Measurements from ENCODE around the gene WNT8A.
A peak's percentile ranks its signal among the peaks of the same experiment; 100 is the strongest.

The WNT8A gene, protein sequence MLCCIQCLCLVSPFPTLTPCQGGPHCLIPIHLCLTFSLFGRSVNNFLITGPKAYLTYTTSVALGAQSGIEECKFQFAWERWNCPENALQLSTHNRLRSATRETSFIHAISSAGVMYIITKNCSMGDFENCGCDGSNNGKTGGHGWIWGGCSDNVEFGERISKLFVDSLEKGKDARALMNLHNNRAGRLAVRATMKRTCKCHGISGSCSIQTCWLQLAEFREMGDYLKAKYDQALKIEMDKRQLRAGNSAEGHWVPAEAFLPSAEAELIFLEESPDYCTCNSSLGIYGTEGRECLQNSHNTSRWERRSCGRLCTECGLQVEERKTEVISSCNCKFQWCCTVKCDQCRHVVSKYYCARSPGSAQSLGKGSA

DNA sequence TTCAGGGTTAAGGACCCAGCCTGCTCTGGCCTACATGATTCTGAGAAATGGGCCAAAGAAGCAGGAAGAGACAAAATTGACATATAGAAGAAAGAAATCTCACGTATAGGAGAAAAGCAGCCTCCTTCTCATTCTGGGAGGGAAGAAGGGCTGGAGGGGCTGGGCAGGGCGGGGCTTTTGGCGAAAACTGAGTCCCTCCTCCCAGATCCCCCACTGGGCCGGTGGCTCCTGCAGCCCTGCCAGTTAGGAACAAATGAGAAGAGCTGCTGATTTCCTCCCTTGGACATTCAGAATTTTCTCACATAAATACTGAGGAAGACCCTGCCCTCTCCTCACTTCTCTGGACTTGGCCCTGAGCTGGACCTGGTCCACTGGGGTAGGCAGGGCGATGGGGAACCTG lies at the start of gene WNT8A:
Gene WNT8A, plus strand, starts transcription at position 332 of the 400 bp plus-strand sequence. CDS start 95 bp downstream, outside the sequence.
- Histone ChIP-seq H3K27ac (ENCODE audit: low read length) (no peak within 1 kb of the TSS), H3K36me3 (ENCODE audit: insufficient read depth, low read length) (no peaks in the 10 kb centered on the region), H3K79me2 (ENCODE audit: insufficient read depth, low read length) (no peaks in the 10 kb centered on the region), H4K20me1 (ENCODE audit: insufficient read depth, low read length) (no peaks in the 10 kb centered on the region), H2AFZ (ENCODE audit: low read depth, low read length) (peak within 1 kb of the TSS; percentile 51), H3K27me3 (ENCODE audit: insufficient read depth, low read length, poor library complexity) (no peaks in the 10 kb centered on the region), H3K9ac (ENCODE audit: low read depth, low read length) (no peak within 1 kb of the TSS), H3K9me3 (ENCODE audit: insufficient read depth, low read length, severe bottlenecking) (no peaks in the 10 kb centered on the region), H3K4me1 (ENCODE audit: insufficient read depth, low read length) (peaks cover 24% of the 10 kb centered on the region), H3K4me3 (ENCODE audit: low read depth in 1 of 2, low read length in 2 of 2) (no peak within 1 kb of the TSS), H3K4me2 (ENCODE audit: insufficient read depth, low read length) (no peak within 1 kb of the TSS)
- TF ChIP-seq, protein P1, sequence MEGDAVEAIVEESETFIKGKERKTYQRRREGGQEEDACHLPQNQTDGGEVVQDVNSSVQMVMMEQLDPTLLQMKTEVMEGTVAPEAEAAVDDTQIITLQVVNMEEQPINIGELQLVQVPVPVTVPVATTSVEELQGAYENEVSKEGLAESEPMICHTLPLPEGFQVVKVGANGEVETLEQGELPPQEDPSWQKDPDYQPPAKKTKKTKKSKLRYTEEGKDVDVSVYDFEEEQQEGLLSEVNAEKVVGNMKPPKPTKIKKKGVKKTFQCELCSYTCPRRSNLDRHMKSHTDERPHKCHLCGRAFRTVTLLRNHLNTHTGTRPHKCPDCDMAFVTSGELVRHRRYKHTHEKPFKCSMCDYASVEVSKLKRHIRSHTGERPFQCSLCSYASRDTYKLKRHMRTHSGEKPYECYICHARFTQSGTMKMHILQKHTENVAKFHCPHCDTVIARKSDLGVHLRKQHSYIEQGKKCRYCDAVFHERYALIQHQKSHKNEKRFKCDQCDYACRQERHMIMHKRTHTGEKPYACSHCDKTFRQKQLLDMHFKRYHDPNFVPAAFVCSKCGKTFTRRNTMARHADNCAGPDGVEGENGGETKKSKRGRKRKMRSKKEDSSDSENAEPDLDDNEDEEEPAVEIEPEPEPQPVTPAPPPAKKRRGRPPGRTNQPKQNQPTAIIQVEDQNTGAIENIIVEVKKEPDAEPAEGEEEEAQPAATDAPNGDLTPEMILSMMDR (IDR thresholded peaks at IDR 0.05; ENCODE audit: borderline replicate concordance, extremely low read depth, low read length, poor library complexity, severe bottlenecking): no peak
- TF ChIP-seq EZH2 (IDR thresholded peaks at IDR 0.05; ENCODE audit: borderline replicate concordance, low read depth, low read length, severe bottlenecking): no peak
- ATAC-seq (ENCODE audit: insufficient read depth, low read depth) (no peak), DNase-seq (no peak)

- Histone ChIP-seq H3K4me2 (ENCODE audit: insufficient read depth, low read length) (peak overlapping the region; percentile 48), H3K36me3 (ENCODE audit: insufficient read depth, low read length) (peaks cover 2% of the 10 kb centered on the region; the same call in 1 of the 2 replicates), H2AFZ (ENCODE audit: low read depth, low read length) (peak overlapping the region; percentile 74), H3K79me2 (ENCODE audit: insufficient read depth, low read length) (peaks cover 29% of the 10 kb centered on the region), H3K9me3 (ENCODE audit: insufficient read depth, low read length, severe bottlenecking) (no peaks in the 10 kb centered on the region), H3K4me1 (ENCODE audit: insufficient read depth, low read length) (peaks cover 33% of the 10 kb centered on the region), H3K27me3 (ENCODE audit: insufficient read depth, low read length, poor library complexity) (no peaks in the 10 kb centered on the region), H3K9ac (ENCODE audit: low read depth, low read length) (peak overlapping the region; percentile 20; the same call in 1 of the 2 replicates), H3K4me3 (ENCODE audit: low read depth in 1 of 2, low read length in 2 of 2) (no peak overlapping the region), H3K27ac (ENCODE audit: low read length) (peak overlapping the region; percentile 31), H4K20me1 (ENCODE audit: insufficient read depth, low read length) (peaks cover 20% of the 10 kb centered on the region)
- DNase-seq: peak; percentile 73
- ATAC-seq (ENCODE audit: insufficient read depth, low read depth): peak; percentile 68
- TF ChIP-seq EZH2 (IDR thresholded peaks at IDR 0.05; ENCODE audit: borderline replicate concordance, low read depth, low read length, severe bottlenecking): no peak
- TF ChIP-seq, protein P1 (IDR thresholded peaks at IDR 0.05; ENCODE audit: borderline replicate concordance, extremely low read depth, low read length, poor library complexity, severe bottlenecking): peak; percentile 94
Observed at GRCh38 chr5:138035605-138036537, 48.0 kb upstream of the WNT8A start.

DNA sequence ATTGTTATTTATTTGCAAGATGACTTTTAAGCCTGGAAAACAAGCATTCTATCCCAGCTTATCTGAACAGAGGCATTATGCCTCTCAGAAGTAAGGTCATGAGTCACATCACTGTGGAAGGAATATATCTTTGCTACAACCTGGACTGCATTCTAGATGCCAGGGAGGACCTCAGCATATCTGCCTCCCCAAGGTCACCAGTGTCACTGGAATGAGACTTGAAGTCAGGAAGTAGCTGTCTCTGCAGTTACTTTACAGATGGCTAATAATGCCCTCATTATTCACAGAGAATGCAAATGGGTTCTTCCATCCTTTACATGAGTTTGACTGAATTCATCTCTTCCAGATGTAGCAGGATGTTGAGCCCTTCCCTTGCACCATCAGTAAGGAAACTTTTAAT lies 46.6 kb upstream of the WNT8A start:
- Histone ChIP-seq H3K27me3 (ENCODE audit: insufficient read depth, low read length, poor library complexity) (no peaks in the 10 kb centered on the region), H3K9ac (ENCODE audit: low read depth, low read length) (no peak overlapping the region), H3K9me3 (ENCODE audit: insufficient read depth, low read length, severe bottlenecking) (no peaks in the 10 kb centered on the region), H3K79me2 (ENCODE audit: insufficient read depth, low read length) (peaks cover 15% of the 10 kb centered on the region), H3K27ac (ENCODE audit: low read length) (no peak overlapping the region), H3K4me2 (ENCODE audit: insufficient read depth, low read length) (no peak overlapping the region), H3K4me3 (ENCODE audit: low read depth in 1 of 2, low read length in 2 of 2) (no peak overlapping the region), H3K4me1 (ENCODE audit: insufficient read depth, low read length) (peaks cover 21% of the 10 kb centered on the region), H2AFZ (ENCODE audit: low read depth, low read length) (no peak overlapping the region), H4K20me1 (ENCODE audit: insufficient read depth, low read length) (peaks cover 6% of the 10 kb centered on the region), H3K36me3 (ENCODE audit: insufficient read depth, low read length) (peaks cover 2% of the 10 kb centered on the region; the same call in 1 of the 2 replicates)
- ATAC-seq (ENCODE audit: insufficient read depth, low read depth): no peak
- DNase-seq: no peak
- TF ChIP-seq, protein P1 (IDR thresholded peaks at IDR 0.05; ENCODE audit: borderline replicate concordance, extremely low read depth, low read length, poor library complexity, severe bottlenecking): no peak
- TF ChIP-seq EZH2 (IDR thresholded peaks at IDR 0.05; ENCODE audit: borderline replicate concordance, low read depth, low read length, severe bottlenecking): no peak
